Pancreas (tissue), 10 donors: ENCODE data around the gene MRTFB. TPM values are rescaled to one million over a fixed set of nuclear protein-coding genes. Genes with fewer than 3 reads are reported as not detected.

ENCODE experiments used
- ATAC-seq, 4 donors: fragments of 200-7000 bp; cut with Tn5 transposase; one replicate each; pipeline versions ENCODE4 v1.8.0 to v1.9.1; 2020; ENCODE audit warnings: mild to moderate bottlenecking in 4 of 4, moderate library complexity in 4 of 4
- DNase-seq, 6 donors: peaks; one replicate each; pipeline ENCODE4 v3.0.0-alpha.2; 2020
- FAIRE-seq: peaks from 2 replicates; lab custom pipeline; 2012; peaks lifted over from hg19 to GRCh38; lab: Jason Lieb, UNC
- H3K27ac ChIP-seq, 4 donors: fragments of 200-600 bp; sonication (generic); 1 replicate in 3 of 4; 2 replicates in 1 of 4; pipeline versions ENCODE4 v1.5.0 to v1.8.0; 2020
- H3K27me3 ChIP-seq, 4 donors: fragments of 200-600 bp; one replicate each; pipeline ENCODE4 v1.8.0; 2021
- H3K36me3 ChIP-seq, 3 donors: fragments of 200-600 bp; sonication (generic) in 1 of 3; one replicate each; pipeline versions ENCODE4 v1.5.0 to v1.8.0; 2020 to 2021
- H3K4me1 ChIP-seq, 3 donors: fragments of 200-600 bp; one replicate each; pipeline ENCODE4 v1.8.0; 2021
- H3K4me3 ChIP-seq, 4 donors: fragments of 200-600 bp; sonication (generic) in 2 of 4; one replicate each; pipeline versions ENCODE4 v1.5.0 to v1.8.0; 2020 to 2021
- H3K9me3 ChIP-seq, 4 donors: fragments of 200-600 bp; one replicate each; pipeline ENCODE4 v1.8.0; 2021
- WGBS, 2 donors: extraction: QIAGEN DNeasy Blood & Tissue Kit; methylation state at CpG; one replicate each; pipeline ENCODE4 v1.1.7; 2013; 5-methylcytosine and 5-hydroxymethylcytosine counted together
- intact Hi-C, 3 donors: fragments of 100-400 bp; cut with DNase I; formaldehyde crosslinking; loops; one replicate each; pipeline versions ENCODE4 v1.11.1 to v1.14.2; 2022
- microRNA-seq, 2 donors: library from miRNA; unstranded; fragments of <30 nt; microRNA quantifications; one replicate each; pipeline versions ENCODE4 to v1.1.0, GENCODE V29; 2019 to 2020
- polyA plus RNA-seq, 2 donors: library from polyadenylated mRNA; stranded (reverse); fragments of 200-250 nt; gene quantifications; one replicate each; pipeline ENCODE4 v1.2.3, GENCODE V29; 2013
- total RNA-seq, 6 donors: library from RNA; stranded (reverse); fragmentation: NEBNext Ultra II Directional in 4 of 6; extraction: Animal tissue kit (Norgen Biotek cat#: 25700) in 4 of 6; gene quantifications; one replicate each; pipeline versions ENCODE4 v1.2.1 to v1.2.4, GENCODE V29; 2021 to 2023
- TF ChIP-seq, protein P1 (sequence below), 4 donors: fragments of 200-600 bp; sonication (generic) in 3 of 4; IDR thresholded peaks; one replicate each; pipeline versions ENCODE4 v1.5.0 to v1.8.0; 2021; ENCODE audit warnings: antibody characterized with exemption in 4 of 4
- donor health status: healthy with polysubstance abuse.
- donor health status: DM: no; HTN: no; CAD: no; lungs with moderate emphysema.
- donor health status: DM: no; HTN: no; CAD: no.
- donor health status: control.
- donor health status: control.
- donor health status: Bipolar disorder and iron deficiency.
- donor health status: DM: yes; HTN: yes; CAD: no.
- donor health status: DM: no; HTN: no; CAD: no.
- donor health status: DM: no; HTN: no; CAD: no.
- donor health status: DM: yes; HTN: yes; CAD: no.

Gene MRTFB
- total and polyA plus RNA-seq, 8 donors, result 8.7 to 36.6 (median 24.4) TPM

DNA sequence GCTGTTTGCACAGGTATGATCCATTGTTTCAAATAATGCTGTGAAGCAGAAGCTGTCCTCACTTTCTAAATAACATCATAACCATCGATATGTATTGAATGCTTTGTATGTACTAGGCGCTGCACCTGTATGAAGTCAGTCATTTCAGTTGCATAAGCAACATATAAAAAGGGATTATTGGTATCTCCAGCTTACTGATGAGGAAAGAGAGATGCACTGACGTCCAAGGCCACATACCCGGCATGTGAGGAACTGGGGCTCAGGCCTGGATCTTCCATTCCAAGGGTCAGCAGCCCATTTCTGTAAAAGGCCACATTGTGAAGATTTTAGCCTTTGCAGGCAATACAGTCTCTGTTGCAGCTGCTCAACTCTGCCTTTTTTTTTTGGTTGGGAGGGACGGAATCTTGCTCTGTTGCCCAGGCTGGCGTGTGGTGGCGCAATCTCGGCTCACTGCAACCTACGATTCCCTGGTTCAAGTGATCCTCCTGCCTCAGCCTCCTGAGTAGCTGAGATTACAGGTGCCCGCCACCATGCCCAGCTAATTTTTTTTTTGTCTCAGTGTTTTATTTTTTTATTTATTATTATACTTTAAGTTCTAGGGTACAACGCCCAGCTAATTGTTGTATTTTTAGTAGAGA, 244.7 kb downstream of the MRTFB start:
- Histone ChIP-seq H3K9me3 (no peaks in the 10 kb centered on the region), H3K4me1 (peaks cover 0 to 7% (median 5%) of the 10 kb centered on the region in 3 donors), H3K27ac (no peak overlapping the region), H3K27me3 (no peaks in the 10 kb centered on the region), H3K36me3 (no peaks in the 10 kb centered on the region), H3K4me3 (no peak overlapping the region)
- intact Hi-C loops, result no loop called here
- ATAC-seq (no peak), DNase-seq (peak in 1 of 6 donors; percentile 11), FAIRE-seq (no peak)
- TF ChIP-seq, protein P1, sequence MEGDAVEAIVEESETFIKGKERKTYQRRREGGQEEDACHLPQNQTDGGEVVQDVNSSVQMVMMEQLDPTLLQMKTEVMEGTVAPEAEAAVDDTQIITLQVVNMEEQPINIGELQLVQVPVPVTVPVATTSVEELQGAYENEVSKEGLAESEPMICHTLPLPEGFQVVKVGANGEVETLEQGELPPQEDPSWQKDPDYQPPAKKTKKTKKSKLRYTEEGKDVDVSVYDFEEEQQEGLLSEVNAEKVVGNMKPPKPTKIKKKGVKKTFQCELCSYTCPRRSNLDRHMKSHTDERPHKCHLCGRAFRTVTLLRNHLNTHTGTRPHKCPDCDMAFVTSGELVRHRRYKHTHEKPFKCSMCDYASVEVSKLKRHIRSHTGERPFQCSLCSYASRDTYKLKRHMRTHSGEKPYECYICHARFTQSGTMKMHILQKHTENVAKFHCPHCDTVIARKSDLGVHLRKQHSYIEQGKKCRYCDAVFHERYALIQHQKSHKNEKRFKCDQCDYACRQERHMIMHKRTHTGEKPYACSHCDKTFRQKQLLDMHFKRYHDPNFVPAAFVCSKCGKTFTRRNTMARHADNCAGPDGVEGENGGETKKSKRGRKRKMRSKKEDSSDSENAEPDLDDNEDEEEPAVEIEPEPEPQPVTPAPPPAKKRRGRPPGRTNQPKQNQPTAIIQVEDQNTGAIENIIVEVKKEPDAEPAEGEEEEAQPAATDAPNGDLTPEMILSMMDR (IDR thresholded peaks at IDR 0.05), result no peak
- 68 to 74% methylated on average over 11 of the region's 11 CpGs for WGBS, 2 donors

Small RNAs within 50 kb of the gene (microRNA-seq; reads per million reads assigned to microRNA genes)
- gene MIR193B (342 to 469 reads per million in 2 donors), gene MIR365A (9.1 to 10.0 reads per million in 2 donors)

Other genes with a start within 250 kb of the MRTFB start
- 1 to 10 TPM; 2.8 to 6.7 (median 5.2) TPM for gene ERCC4, start 151.2 kb upstream of the MRTFB start, total RNA-seq
- gene ERCC4, start 151.2 kb upstream of the MRTFB start, polyA plus RNA-seq, result 1 to 10 TPM; 1.2 to 1.8 TPM